Loucy (cell line): ENCODE results near the gene RICTOR.

Source experiments
- CTCF ChIP-seq: fragments of 200-600 bp; sonication (generic); conservative IDR thresholded peaks from 2 replicates; pipeline ENCODE4 v1.5.1; 2014; ENCODE audit warnings: mild to moderate bottlenecking, antibody characterized with exemption, low read length
- EZH2phosphoT487 ChIP-seq: fragments of 200-600 bp; IDR thresholded peaks from 2 replicates; pipeline ENCODE4 v1.6.1; 2018; ENCODE audit warnings: antibody characterized with exemption, mild to moderate bottlenecking, moderate library complexity, borderline replicate concordance

GRCh38 chr5:39062530-39062929 lies 11.7 kb downstream of the RICTOR start:
- TF ChIP-seq CTCF (no peak), EZH2phosphoT487 (no peak)
